ENCODE data around the gene CNTN5.
"Not testable (repeated sequence)": the region's sequence is repeated elsewhere in the genome, so short reads cannot be mapped to it uniquely, and the experiment has no call there.

CNTN5 gene

DNA sequence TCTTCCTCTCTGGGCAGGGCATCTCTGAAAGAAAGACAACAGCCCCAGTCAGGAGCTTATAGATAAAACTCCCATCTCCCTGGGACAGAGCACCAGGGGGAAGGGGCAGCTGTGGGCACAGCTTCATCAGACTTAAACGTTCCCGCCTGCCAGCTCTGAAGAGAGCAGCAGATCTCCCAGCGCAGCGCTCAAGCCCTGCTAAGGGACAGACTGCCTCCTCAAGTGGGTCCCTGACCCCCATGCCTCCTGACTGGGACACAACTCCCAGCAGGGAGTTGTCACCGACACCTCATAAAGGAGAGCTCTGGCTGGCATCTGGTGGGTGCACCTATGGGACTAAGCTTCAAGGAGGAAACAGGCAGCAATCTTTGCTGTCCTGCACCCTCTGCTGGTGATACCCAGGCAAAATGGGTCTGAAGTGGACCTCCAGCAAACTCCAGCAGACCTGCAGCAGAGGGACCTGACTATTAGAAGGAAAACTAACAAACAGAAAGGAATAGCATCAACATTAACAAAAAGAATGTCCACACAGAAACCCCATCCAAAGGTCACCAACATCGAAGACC, 1236.6 kb downstream of the CNTN5 start:
- not testable (repeated sequence) for DNase-seq

- DNase-seq: no peak
Observed at GRCh38 chr11:100269516-100269915, 1248.8 kb downstream of the CNTN5 start.

DNA sequence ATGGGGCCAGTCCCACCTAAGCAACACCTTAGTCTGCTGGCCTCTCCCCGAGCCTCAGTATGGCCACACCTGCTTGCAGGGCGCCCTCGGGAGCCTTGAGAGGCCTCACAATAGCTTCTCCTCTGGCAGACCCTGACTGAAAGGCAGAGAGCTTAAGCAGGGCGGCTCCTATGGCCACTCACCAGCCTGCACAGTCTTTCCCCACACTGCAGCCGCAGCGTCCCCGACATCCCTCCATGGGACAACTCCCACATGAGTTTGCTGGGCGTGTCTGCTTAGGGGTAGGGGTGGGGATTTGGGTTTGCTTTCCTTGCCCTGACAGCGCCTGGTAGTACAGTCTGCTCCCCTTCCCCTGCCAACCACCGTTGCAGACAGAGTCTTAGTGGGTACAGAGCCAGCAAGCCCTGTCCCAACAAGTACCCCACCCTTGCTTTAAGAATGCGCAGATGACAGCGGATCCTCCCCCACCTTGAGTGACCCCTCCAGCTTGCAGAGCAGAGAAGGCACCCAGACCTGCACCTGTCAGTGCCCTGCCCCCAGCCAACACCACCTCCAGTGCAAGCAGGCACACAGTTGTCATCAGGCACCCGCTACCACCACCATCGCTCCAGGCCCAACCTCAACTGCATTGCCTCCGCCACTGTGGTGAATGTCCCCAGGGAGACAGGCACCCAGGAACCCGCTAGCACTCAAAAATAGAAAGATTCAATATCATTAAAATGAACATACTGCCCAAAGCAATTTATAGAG, 1252.5 kb downstream of the CNTN5 start:
- DNase-seq: no peak

DNA sequence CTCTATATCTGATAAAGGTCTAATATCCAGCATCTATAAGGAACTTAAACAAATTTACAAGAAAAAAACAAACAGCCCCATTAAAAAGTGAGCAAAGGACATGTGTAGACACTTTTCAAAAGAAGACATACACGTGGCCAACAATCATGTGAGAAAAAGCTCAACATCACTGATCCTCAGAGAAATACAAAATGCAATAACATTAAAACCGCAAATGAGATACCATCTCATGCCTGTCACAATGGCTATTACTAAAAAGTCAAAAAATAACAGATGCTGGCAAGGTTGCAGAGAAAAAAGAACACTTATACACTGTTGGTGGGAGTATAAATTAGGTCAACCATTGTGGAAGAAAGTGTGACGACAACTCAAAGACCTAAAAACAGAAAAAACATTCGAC, 1253.7 kb downstream of the CNTN5 start:
- not testable (repeated sequence) for DNase-seq

DNA sequence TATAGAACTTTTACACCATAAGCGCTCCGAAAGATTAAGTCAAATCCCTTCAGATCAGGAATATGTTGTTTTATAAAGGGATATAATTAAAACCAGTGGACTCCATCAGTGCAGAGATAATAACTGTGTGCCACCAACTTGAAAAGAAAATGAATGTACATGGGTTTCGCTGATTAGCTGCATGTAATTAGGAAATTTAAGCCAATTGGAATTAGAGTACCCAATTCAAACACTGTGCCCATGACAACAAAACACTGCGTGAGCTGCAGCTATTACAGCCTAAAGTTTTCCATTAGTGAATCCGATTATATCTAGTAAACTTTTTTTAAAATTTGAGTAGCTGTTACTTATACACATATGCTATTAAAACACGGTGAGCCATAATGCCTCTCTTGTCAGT, 1274.0 kb downstream of the CNTN5 start:
- no peak for DNase-seq

GRCh38 chr11:100296051-100296679, 1275.4 kb downstream of the CNTN5 start:
- no peak for DNase-seq

GRCh38 chr11:100297516-100297915, 1276.8 kb downstream of the CNTN5 start:
- no peak for DNase-seq

GRCh38 chr11:100302824-100303223, 1282.1 kb downstream of the CNTN5 start:
- DNase-seq: no peak

DNA sequence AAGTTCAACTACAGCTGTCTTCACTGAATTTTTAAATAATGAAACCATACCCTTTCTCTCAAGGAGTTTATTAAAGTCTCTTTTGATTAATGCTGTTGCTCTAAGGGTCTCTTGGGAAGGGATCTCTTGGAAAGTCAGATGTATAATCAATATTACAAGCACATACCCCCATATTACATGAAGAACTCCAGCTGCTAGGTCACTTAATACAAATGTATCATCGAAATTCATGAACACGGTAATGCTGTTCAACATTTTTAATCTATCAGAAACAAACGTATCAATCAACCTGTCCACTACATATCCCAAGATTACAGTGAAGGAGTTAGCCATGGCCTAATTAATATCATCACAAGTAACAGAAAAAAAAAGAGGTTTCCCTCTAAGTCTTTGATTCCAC, 1283.1 kb downstream of the CNTN5 start:
- DNase-seq: no peak

GRCh38 chr11:100308202-100308601, 1287.5 kb downstream of the CNTN5 start:
- DNase-seq: no peak

- DNase-seq: no peak
Observed at GRCh38 chr11:100315946-100316345, 1295.2 kb downstream of the CNTN5 start.

- no peak for DNase-seq
Observed at GRCh38 chr11:100316952-100317351, 1296.2 kb downstream of the CNTN5 start.

DNA sequence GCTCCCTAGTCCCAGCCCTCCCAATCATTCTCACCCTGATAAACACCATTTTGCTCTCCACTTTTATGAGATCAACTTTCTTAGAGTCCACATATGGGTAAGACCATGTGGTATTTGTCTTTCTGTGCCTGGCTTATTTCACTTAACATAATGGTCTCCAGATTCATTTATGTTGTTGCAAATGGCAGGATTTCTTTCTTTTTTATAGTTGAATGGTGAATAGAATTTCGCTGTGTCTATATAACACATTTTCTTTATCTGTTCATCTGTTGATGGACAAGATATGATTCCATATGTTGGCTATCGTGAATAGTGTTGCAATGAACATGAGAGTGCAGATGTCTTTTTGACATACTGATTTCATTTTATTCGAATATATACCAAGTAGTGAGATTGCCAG, 1298.9 kb downstream of the CNTN5 start:
- DNase-seq: no peak

DNA sequence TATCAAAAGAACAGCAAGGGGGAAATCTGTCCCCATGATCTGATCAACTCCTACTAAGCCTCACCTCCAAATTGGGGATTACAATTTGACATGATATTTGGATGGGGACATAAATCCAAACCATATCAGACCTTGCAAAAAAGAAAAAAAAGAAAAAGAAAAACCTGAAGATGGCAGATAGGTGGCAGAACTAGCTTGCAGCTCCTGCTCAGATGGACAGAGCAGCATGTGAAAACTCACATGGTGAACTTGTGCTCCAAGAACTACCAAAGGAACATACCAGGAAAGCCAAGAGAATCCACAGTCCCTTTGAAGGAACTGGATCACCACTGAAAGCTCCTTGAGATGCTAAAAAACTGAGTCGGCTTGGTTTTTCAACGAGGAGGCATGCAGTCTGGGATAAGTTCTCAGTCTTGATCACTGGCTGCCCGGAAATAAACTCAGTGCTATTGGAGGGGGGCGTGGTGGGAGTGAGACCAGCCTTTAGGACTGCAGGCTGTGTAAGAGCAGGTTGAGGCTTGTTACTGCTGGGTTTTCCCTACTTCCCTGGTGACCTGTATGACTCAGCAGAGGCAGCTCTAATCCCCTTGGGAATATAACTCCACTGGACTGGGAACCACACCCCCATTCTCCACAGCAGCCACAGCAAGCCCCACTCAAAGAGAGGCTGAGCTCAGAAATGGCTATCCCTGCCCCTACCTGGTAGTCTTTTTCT, 1308.0 kb downstream of the CNTN5 start:
- no peak for DNase-seq

DNA sequence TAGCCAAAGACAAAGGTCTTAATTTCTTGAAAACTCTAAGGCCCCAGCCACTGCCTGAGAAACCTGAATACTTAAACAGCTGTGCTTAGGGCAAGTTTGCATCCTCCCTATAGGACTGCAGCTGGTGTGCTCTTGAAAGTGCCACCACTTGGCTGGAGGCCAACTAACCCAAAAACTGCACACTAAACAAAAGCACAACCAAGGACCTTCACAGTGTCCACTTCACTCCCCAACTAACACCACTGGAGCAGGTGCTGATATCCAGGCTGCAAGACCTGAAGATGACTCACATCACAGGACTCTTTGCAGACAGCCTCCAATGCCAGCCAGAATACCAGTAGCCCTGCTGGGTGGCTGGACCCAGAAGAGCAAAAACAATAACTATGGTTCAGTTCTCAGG, 1308.6 kb downstream of the CNTN5 start:
- DNase-seq: no peak

GRCh38 chr11:100336873-100337272, 1316.1 kb downstream of the CNTN5 start:
- DNase-seq: no peak

DNA sequence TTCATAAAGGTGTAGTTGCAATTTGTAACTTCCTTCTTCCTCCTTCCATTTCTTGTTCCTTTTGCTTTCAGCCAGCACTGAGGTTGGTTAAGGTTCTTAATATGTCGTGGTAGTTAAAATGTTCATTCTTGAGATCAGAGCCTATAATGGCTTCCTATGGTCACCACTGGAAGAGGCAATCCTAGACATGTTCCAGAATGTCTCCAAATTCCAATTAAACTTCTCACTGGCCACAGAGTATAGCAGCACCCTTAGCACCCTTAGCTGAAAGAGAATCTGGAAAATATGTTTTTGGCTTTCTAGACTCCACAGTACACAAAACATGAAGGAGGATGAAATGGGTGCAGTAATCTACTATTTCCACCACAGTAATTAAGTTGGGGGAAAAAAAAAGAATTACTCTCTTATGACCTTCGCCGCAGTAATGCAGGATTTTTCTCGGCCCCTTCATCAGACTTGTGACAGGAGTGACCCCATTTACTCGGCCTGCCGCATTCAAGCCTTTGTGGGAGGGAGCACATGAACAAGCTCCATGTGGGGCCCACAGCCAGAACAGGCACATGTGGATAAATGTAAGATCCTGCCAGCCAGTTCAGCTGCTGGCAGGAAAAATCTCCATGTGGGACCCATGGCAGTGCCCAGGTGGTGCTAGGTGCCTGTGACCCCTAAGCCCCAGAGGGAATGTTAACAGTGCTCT, 1317.5 kb downstream of the CNTN5 start:
- DNase-seq: no peak

- no peak for DNase-seq
Observed at GRCh38 chr11:100340466-100341319, 1319.9 kb downstream of the CNTN5 start.

DNA sequence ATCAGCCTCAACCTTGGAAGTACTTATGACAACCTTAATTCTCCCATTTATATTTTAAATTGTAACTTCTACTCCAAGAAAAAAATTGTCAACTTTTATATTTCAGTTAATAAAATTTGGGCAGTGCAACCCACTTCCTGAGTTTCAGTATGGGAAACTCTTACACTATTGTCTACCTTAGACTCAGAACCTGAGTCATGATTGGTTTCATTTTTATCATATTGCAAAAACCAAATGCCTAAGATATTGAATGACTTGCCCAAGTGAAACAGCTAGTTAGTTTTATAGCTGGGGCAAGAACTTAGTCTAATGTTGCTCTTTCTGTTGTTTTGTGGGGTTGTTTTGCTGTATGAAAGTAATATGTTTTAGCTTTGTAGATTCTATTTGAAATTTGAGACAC, 1332.3 kb downstream of the CNTN5 start:
- no peak for DNase-seq

- no peak for DNase-seq
Observed at GRCh38 chr11:100354736-100355135, 1334.0 kb downstream of the CNTN5 start.

GRCh38 chr11:100356035-100356434, 1335.3 kb downstream of the CNTN5 start:
- DNase-seq: no peak

- no peak for DNase-seq
Observed at GRCh38 chr11:100359281-100359680, 1338.5 kb downstream of the CNTN5 start.
